Activated naive CD8-positive, alpha-beta T cell treated with anti-CD3 and anti-CD28 coated beads, Interleukin-2, amount 10 ng/mL, durations not matched to agents 7 days and 5 days (primary cell): ENCODE data around the gene SELENOP. TPM values are rescaled to one million over a fixed set of nuclear protein-coding genes. Genes with fewer than 3 reads are reported as not detected.
"Not testable (repeated sequence)": the region's sequence is repeated elsewhere in the genome, so short reads cannot be mapped to it uniquely, and the experiment has no call there.

Experiments used
- ATAC-seq: fragments of 150-1000 bp; cut with Tn5 transposase; one replicate; pipeline ENCODE4 v1.10.0; 2021; ENCODE audit warnings: low read depth, moderate library complexity
- POLR2A ChIA-PET: fragments of 350-600 bp; sonication (Branson Sonifier 250); formaldehyde crosslinking; loops from one replicate; lab custom pipeline; 2021; ENCODE audit warnings: antibody characterized with exemption; lab: Charles Lee
- DNase-seq: peaks from one replicate; pipeline ENCODE4 v3.0.0; 2021
- H3K27ac Mint-ChIP-seq: one replicate; pipeline ENCODE4 v1.8.0; 2022; ENCODE audit warnings: mild to moderate bottlenecking, mixed read lengths
- H3K27me3 Mint-ChIP-seq: one replicate; pipeline ENCODE4 v1.8.0; 2022; ENCODE audit warnings: mild to moderate bottlenecking, moderate library complexity, mixed read lengths
- H3K36me3 Mint-ChIP-seq: one replicate; pipeline ENCODE4 v1.8.0; 2021; ENCODE audit warnings: mild to moderate bottlenecking, mixed read lengths
- H3K4me1 Mint-ChIP-seq: one replicate; pipeline ENCODE4 v1.8.0; 2021; ENCODE audit warnings: mixed read lengths
- H3K4me3 Mint-ChIP-seq: one replicate; pipeline ENCODE4 v1.8.0; 2022; ENCODE audit warnings: mild to moderate bottlenecking, moderate library complexity, mixed read lengths
- H3K9me3 Mint-ChIP-seq: one replicate; pipeline ENCODE4 v1.8.0; 2021; ENCODE audit warnings: mixed read lengths
- total RNA-seq, 2 experiments: library from RNA; stranded (reverse); gene quantifications; one replicate each; pipeline ENCODE4 v1.2.3, GENCODE V29; 2021

Gene SELENOP
- total RNA-seq, 2 experiments from 2014 or later, result 0.83 to 1.1 TPM

GRCh38 chr5:42816546-42816945 is 4.9 kb upstream of the SELENOP start:
- POLR2A ChIA-PET, H3K36me3 Mint-ChIP-seq: not testable (repeated sequence)

DNA sequence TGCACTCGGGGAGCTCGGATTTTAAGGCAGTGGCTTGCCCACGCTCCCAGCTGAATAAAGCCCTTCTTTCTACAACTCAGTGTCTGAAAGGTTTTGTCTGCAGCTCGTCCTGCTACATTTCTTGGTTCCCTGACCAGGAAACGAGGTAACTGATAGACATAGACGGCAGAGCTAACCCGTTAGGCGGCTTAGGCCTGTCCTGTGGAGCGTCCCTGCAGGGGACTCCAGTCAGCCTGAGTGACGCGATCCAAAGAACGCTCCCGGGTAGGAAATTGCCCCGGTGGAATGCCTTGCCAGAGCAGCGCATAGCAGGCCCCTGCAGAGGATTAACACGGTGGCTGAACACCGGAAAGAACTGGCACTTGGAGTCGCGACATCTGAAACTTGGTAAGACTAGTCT is 1.8 kb upstream of the SELENOP start:
- ATAC-seq (no peak), DNase-seq (no peak)
- H3K27me3 Mint-ChIP-seq, result no peaks in the 10 kb centered on the region
- POLR2A ChIA-PET, result no interaction called here
- no peak overlapping the region for H3K27ac Mint-ChIP-seq
- no peak overlapping the region for H3K4me3 Mint-ChIP-seq
- peaks cover 1% of the 10 kb centered on the region for H3K4me1 Mint-ChIP-seq
- H3K9me3 Mint-ChIP-seq, result no peaks in the 10 kb centered on the region
- no peaks in the 10 kb centered on the region for H3K36me3 Mint-ChIP-seq

More at GRCh38 chr5:42816546-42816945, 4.9 kb upstream of the SELENOP start:
- H3K9me3 Mint-ChIP-seq, H3K4me1 Mint-ChIP-seq, H3K4me3 Mint-ChIP-seq, ATAC-seq, H3K27me3 Mint-ChIP-seq, DNase-seq, H3K27ac Mint-ChIP-seq: not testable (repeated sequence)

DNA sequence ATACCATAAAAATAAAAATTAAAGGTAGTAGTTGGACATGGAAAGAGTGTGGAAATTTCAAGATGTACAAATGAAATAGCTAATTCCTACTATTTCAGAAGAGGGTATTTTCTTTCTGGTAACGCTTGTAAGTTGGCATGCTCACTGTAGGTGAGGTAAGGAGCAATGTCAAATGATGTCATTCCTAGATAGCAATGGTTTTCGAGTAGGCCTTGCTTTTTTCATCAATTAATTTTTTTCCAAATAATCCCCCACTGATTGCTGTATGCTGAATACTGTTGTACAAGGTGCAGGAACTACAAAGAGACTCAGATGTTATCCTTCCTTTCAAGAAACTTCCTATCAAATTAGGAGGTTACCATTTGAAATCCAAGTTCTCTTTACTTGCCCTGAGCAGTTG is 928 bp upstream of the SELENOP start:
- ATAC-seq, result no peak
- POLR2A ChIA-PET, result no interaction called here
- H3K36me3 Mint-ChIP-seq, result no peaks in the 10 kb centered on the region
- no peaks in the 10 kb centered on the region for H3K27me3 Mint-ChIP-seq
- no peak overlapping the region for H3K27ac Mint-ChIP-seq
- H3K9me3 Mint-ChIP-seq, result no peaks in the 10 kb centered on the region
- peaks cover 1% of the 10 kb centered on the region for H3K4me1 Mint-ChIP-seq
- H3K4me3 Mint-ChIP-seq, result no peak overlapping the region
- no peak for DNase-seq

GRCh38 chr5:42810834-42811590 is 680 bp downstream of the SELENOP start:
- ATAC-seq (no peak), DNase-seq (no peak)
- H3K4me1 Mint-ChIP-seq, result peaks cover 1% of the 10 kb centered on the region
- H3K27me3 Mint-ChIP-seq, result no peaks in the 10 kb centered on the region
- H3K9me3 Mint-ChIP-seq, result no peaks in the 10 kb centered on the region
- no peak overlapping the region for H3K27ac Mint-ChIP-seq
- POLR2A ChIA-PET, result no interaction called here
- H3K36me3 Mint-ChIP-seq, result no peaks in the 10 kb centered on the region
- no peak overlapping the region for H3K4me3 Mint-ChIP-seq

DNA sequence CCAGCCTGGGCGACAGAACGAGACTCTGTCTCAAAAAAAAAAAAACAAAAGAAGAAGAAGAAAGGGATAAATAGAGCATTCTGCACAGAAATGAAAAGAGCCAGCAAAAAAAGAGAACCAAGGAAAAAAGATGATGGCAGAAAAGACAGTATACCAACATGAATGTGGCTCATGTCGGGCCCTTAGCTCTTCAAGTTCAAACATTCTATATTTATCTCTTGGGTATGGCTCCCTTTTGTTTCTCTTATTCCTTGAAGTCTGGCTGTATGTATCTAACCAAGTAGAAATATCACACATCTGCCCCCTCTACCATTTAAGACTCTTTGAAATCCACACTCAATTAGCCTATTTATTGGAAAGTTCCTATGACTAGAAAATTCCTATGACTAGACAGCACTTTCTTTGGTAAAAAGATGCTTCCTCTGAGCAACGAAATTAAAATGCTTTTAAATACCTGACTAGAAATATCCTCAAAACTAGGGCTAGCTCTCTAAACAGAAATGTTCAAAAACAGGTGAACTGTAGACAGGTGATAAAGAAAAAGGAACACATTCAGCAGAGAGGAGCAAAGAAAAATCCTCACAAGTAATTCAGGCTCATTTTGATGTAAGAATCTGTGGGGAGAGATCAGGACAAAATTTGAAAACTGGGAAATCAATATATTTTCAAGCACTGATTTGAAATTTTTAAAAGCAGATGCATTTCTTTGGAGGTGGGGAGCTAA is 2.6 kb downstream of the SELENOP start:
- H3K4me1 Mint-ChIP-seq, result peaks cover 1% of the 10 kb centered on the region
- POLR2A ChIA-PET, result no interaction called here
- DNase-seq, result no peak
- no peaks in the 10 kb centered on the region for H3K9me3 Mint-ChIP-seq
- H3K27ac Mint-ChIP-seq, result no peak overlapping the region
- no peaks in the 10 kb centered on the region for H3K27me3 Mint-ChIP-seq
- no peak overlapping the region for H3K4me3 Mint-ChIP-seq
- H3K36me3 Mint-ChIP-seq, result no peaks in the 10 kb centered on the region
- no peak for ATAC-seq

- Mint-ChIP-seq H3K9me3 (no peaks in the 10 kb centered on the region), H3K4me3 (no peak overlapping the region), H3K27ac (no peak overlapping the region), H3K27me3 (no peaks in the 10 kb centered on the region), H3K36me3 (no peaks in the 10 kb centered on the region), H3K4me1 (peaks cover 1% of the 10 kb centered on the region)
- no peak for ATAC-seq
- POLR2A ChIA-PET, result no interaction called here
- no peak for DNase-seq
These were observed 3.8 kb downstream of the SELENOP start for GRCh38 chr5:42807722-42808447.

DNA sequence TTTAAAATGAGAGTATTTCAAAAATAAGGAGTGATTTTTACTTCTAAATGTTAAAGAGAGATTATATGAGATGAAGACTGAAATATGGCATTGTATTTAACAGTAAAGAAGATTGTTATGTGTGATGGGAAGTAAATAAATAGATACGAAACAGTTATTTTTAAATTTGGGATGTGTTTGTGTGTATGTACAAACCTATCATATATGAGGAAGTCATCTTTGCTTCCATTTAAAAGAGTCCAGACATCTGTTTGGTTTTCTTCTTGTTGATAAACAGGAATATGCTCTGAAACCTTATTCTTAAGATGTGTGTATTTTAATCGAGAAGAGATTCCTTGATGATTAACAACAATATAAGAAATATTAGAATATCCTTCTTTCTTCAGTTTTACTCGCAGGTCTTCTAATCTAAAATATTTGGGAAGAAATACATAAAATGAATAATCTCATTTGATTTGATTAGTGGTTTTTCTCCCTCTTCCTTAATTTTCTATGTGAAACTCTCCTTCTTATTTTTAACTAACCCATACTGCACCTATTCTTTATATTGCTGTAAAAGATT is 4.9 kb downstream of the SELENOP start:
- no peaks in the 10 kb centered on the region for H3K4me1 Mint-ChIP-seq
- DNase-seq (no peak), ATAC-seq (no peak)
- H3K36me3 Mint-ChIP-seq, result no peaks in the 10 kb centered on the region
- H3K9me3 Mint-ChIP-seq, result no peaks in the 10 kb centered on the region
- no peak overlapping the region for H3K27ac Mint-ChIP-seq
- H3K4me3 Mint-ChIP-seq, result no peak overlapping the region
- POLR2A ChIA-PET, result no interaction called here
- H3K27me3 Mint-ChIP-seq, result no peaks in the 10 kb centered on the region

DNA sequence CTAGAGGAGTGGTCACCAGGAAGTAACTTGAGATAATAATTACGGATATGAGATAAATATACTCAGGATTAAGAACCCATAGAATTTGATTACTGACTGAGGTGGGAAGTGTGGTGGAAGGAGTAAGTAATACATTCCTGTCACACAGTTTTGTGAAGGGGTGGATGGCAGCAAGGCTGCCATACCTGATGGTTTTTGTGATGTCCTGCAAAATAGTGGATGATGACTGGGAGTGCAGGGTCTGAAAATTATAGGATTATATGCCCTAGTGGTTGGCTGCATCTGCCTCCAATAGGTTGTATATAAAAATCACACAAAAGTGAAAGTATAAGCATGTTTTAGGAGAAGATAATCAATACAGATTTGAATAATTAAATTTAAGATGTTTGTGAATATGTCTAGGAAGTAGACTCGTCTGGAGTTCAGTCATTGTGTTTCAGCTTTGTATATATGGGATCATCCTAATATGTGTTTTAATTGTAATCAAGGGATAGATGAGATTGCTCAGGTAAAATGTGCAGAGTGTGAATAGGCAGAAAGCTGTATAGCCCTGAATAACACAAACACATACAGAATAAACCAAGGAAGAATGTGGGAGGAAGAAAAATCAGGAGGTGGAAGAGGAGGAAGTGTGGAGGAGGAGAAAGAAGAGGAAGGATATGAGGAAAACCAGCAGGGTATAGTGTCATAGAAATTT is 5.5 kb downstream of the SELENOP start:
- ATAC-seq (no peak), DNase-seq (no peak)
- no peaks in the 10 kb centered on the region for H3K9me3 Mint-ChIP-seq
- H3K4me1 Mint-ChIP-seq, result no peaks in the 10 kb centered on the region
- H3K36me3 Mint-ChIP-seq, result no peaks in the 10 kb centered on the region
- H3K27me3 Mint-ChIP-seq, result no peaks in the 10 kb centered on the region
- POLR2A ChIA-PET, result no interaction called here
- no peak overlapping the region for H3K27ac Mint-ChIP-seq
- H3K4me3 Mint-ChIP-seq, result no peak overlapping the region

DNA sequence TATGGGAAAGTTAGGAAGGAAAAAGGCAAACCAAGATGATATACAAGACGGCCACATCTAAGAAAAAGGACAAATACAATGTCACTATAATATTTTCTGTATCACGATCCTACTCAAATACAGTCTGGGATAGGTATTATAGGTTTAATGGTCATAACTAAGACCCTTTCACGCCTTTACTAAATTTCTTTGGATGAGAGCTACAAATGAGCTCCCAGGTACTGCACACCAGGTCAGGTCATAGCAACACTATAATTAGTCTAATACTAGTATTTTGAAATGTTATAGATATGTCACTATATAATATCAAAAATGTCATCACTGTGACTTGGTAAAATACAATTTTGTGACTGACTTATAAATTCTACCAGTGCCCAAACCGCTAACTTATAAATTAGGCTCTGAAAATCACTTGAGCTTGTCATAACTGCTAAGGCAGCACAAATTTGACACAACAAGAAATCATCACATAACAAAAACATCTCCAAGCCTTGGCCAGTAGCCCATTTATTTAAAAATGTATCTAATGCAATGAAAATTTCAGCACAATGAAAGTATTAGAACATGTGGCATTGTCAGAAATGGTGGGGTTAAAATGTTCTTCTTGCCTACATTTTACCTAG is 6.9 kb downstream of the SELENOP start:
- no peak overlapping the region for H3K4me3 Mint-ChIP-seq
- no peaks in the 10 kb centered on the region for H3K9me3 Mint-ChIP-seq
- no peaks in the 10 kb centered on the region for H3K27me3 Mint-ChIP-seq
- no peaks in the 10 kb centered on the region for H3K36me3 Mint-ChIP-seq
- no peaks in the 10 kb centered on the region for H3K4me1 Mint-ChIP-seq
- ATAC-seq, result no peak
- no peak for DNase-seq
- POLR2A ChIA-PET, result no interaction called here
- no peak overlapping the region for H3K27ac Mint-ChIP-seq

GRCh38 chr5:42801516-42802166 is 10.1 kb downstream of the SELENOP start:
- H3K4me1 Mint-ChIP-seq, result no peaks in the 10 kb centered on the region
- H3K36me3 Mint-ChIP-seq, result peaks cover 11% of the 10 kb centered on the region
- H3K27ac Mint-ChIP-seq, result no peak overlapping the region
- no peak overlapping the region for H3K4me3 Mint-ChIP-seq
- H3K27me3 Mint-ChIP-seq, result no peaks in the 10 kb centered on the region
- POLR2A ChIA-PET, result no interaction called here
- peaks cover 1% of the 10 kb centered on the region for H3K9me3 Mint-ChIP-seq
- ATAC-seq, result no peak
- no peak for DNase-seq

DNA sequence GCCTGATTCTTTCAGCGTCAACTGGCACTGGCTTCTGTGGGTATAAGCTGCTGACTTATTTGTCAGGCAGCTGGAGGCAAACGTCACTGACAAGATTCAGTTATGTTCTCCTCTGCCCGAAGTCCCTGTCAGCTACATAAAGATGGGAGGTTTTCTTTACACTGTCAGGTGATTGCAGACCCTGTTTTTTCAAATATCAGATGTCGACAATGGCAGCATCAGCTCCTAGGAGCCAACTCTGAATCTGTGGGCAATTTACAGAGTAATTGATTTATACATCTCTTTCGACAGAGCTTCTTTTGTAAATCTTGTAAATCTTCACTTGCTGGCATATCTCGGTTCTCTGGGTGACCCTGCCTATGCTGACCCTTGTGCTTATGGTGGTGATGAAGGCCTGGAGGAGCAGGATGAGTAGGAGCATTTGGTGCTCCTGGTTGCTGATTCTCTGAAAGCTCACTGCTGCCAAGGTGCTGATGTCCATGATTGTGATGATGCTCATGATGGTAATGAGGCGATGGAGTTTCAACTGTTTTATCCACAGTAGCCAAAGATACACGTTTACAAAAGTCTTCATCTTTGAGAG is 10.9 kb downstream of the SELENOP start:
- peaks cover 1% of the 10 kb centered on the region for H3K9me3 Mint-ChIP-seq
- POLR2A ChIA-PET, result no interaction called here
- H3K4me3 Mint-ChIP-seq, result no peak overlapping the region
- ATAC-seq, result no peak
- no peak overlapping the region for H3K27ac Mint-ChIP-seq
- peaks cover 11% of the 10 kb centered on the region for H3K36me3 Mint-ChIP-seq
- no peak for DNase-seq
- no peaks in the 10 kb centered on the region for H3K27me3 Mint-ChIP-seq
- no peaks in the 10 kb centered on the region for H3K4me1 Mint-ChIP-seq

GRCh38 chr5:42799668-42800114 is 12.0 kb downstream of the SELENOP start:
- H3K9me3 Mint-ChIP-seq, result peaks cover 3% of the 10 kb centered on the region
- H3K36me3 Mint-ChIP-seq, result peaks cover 11% of the 10 kb centered on the region
- ATAC-seq (no peak), DNase-seq (no peak)
- POLR2A ChIA-PET, result no interaction called here
- no peak overlapping the region for H3K4me3 Mint-ChIP-seq
- H3K4me1 Mint-ChIP-seq, result no peaks in the 10 kb centered on the region
- no peaks in the 10 kb centered on the region for H3K27me3 Mint-ChIP-seq
- H3K27ac Mint-ChIP-seq, result no peak overlapping the region
